Measurements from ENCODE around the gene SLC46A2. TPM values are rescaled to one million over a fixed set of nuclear protein-coding genes. Genes with fewer than 3 reads are reported as not detected.

The SLC46A2 gene
- total RNA-seq, 2 donors from 2014 or later = 0.80 TPM; not detected in 1

DNA sequence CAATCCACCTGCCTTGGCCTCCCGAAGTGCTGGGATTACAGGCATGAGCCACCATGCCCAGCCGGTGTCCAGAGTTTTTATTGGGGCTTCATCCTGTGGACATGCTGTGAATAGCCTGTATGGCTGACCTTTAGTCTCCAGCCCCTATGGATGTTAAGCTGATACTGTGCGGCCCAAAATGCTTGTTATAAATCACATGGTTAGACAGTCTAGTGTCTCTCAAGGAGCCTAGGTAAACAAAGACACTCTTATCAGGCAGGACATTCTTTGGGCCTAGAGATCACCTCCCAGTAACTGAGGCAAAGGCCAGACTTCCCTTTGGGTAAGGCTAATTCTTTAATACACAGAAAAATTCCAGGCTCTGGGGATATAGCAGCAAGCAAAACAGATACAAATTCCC is 22.0 kb upstream of the SLC46A2 start:
- no peak overlapping the region for H3K27ac ChIP-seq
- no peaks in the 10 kb centered on the region for H3K27me3 ChIP-seq (replicated peaks; ENCODE audit: insufficient read depth)
- DNase-seq (ENCODE audit: low spot score) = no peak
- no peak overlapping the region for H3K4me3 ChIP-seq
- no peaks in the 10 kb centered on the region for H3K4me1 ChIP-seq (replicated peaks)
- 94% methylated on average over 3 of the region's 3 CpGs for WGBS
- intact Hi-C loops (cut with DNase I) = no loop called here
- no peaks in the 10 kb centered on the region for H3K36me3 ChIP-seq
- no peaks in the 10 kb centered on the region for H3K9me3 ChIP-seq
- TF ChIP-seq POLR2A (IDR thresholded peaks at IDR 0.05) = no peak
- TF ChIP-seq POLR2AphosphoS5 (IDR thresholded peaks at IDR 0.05) = no peak
- no peak for TF ChIP-seq CTCF (IDR thresholded peaks at IDR 0.05)

- no peaks in the 10 kb centered on the region for H3K9me3 ChIP-seq
- no peaks in the 10 kb centered on the region for H3K4me1 ChIP-seq (replicated peaks)
- TF ChIP-seq POLR2AphosphoS5 (IDR thresholded peaks at IDR 0.05) (no peak), CTCF (IDR thresholded peaks at IDR 0.05) (no peak), POLR2A (IDR thresholded peaks at IDR 0.05) (no peak)
- H3K36me3 ChIP-seq = no peaks in the 10 kb centered on the region
- intact Hi-C loops (cut with DNase I) = no loop called here
- no peak for DNase-seq (ENCODE audit: low spot score)
- no peaks in the 10 kb centered on the region for H3K27me3 ChIP-seq (replicated peaks; ENCODE audit: insufficient read depth)
- no peak overlapping the region for H3K27ac ChIP-seq
- 51% methylated on average over 2 of the region's 2 CpGs for WGBS
- H3K4me3 ChIP-seq = no peak overlapping the region
These were observed 21.1 kb upstream of the SLC46A2 start for GRCh38 chr9:112911736-112912135.

- no peak for DNase-seq (ENCODE audit: low spot score)
- WGBS = 34% methylated on average over 4 of the region's 4 CpGs
- Histone ChIP-seq H3K9me3 (no peaks in the 10 kb centered on the region), H3K27ac (no peak overlapping the region), H3K4me1 (replicated peaks) (no peaks in the 10 kb centered on the region), H3K4me3 (no peak overlapping the region), H3K27me3 (replicated peaks; ENCODE audit: insufficient read depth) (no peaks in the 10 kb centered on the region), H3K36me3 (no peaks in the 10 kb centered on the region)
- intact Hi-C loops (cut with DNase I) = no loop called here
- no peak for TF ChIP-seq CTCF (IDR thresholded peaks at IDR 0.05)
- TF ChIP-seq POLR2A (IDR thresholded peaks at IDR 0.05) = no peak
- TF ChIP-seq POLR2AphosphoS5 (IDR thresholded peaks at IDR 0.05) = no peak
These were observed 14.4 kb upstream of the SLC46A2 start for GRCh38 chr9:112905084-112905483.

DNA sequence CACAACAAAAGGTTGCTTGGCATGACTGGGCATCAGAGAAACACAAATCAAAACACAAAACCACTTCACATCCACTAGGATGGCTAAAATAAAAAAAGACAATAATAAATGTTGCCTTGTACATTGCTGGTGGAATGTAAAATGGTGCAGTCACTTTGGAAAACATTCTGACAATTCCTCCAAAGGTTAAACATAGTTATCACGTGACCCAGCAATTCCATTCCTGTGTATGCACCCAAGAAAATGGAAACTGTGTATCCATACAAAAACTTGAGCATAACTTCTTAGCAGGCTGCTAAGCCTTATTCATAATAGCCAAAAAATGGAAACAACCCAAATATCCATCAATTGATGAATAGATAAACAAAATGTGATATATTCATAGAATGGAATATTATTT is 10.2 kb upstream of the SLC46A2 start:
- Histone ChIP-seq H3K9me3 (no peaks in the 10 kb centered on the region), H3K4me3 (no peak overlapping the region), H3K27ac (no peak overlapping the region), H3K4me1 (replicated peaks) (no peaks in the 10 kb centered on the region), H3K36me3 (no peaks in the 10 kb centered on the region), H3K27me3 (replicated peaks; ENCODE audit: insufficient read depth) (no peaks in the 10 kb centered on the region)
- TF ChIP-seq CTCF (IDR thresholded peaks at IDR 0.05) = no peak
- no peak for TF ChIP-seq POLR2AphosphoS5 (IDR thresholded peaks at IDR 0.05)
- no peak for TF ChIP-seq POLR2A (IDR thresholded peaks at IDR 0.05)
- WGBS = 70% methylated on average over 1 of the region's 1 CpG
- DNase-seq (ENCODE audit: low spot score) = no peak
- intact Hi-C loops (cut with DNase I) = no loop called here

DNA sequence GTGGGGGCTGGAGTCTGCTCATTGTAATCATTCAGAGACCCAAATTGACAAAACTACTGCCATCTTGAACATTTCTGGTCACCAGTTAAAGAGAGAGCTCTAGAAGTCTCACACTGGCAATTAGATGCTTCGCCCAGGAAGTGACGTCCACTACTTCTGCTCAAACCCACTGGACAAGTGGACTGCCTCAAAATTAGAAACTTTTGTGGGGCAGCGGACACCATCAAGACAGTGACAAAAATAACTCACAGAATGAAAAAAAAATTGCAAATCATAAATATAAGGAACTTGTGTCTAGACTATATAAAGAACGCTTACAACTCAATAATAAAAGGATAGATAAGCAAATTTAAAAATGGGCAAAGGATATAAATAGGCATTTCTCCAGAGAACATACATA is 9.8 kb upstream of the SLC46A2 start:
- H3K4me3 ChIP-seq = no peak overlapping the region
- TF ChIP-seq POLR2A (IDR thresholded peaks at IDR 0.05) = no peak
- no peak for TF ChIP-seq CTCF (IDR thresholded peaks at IDR 0.05)
- no peak for TF ChIP-seq POLR2AphosphoS5 (IDR thresholded peaks at IDR 0.05)
- no peaks in the 10 kb centered on the region for H3K9me3 ChIP-seq
- DNase-seq (ENCODE audit: low spot score) = no peak
- H3K4me1 ChIP-seq (replicated peaks) = no peaks in the 10 kb centered on the region
- no peak overlapping the region for H3K27ac ChIP-seq
- intact Hi-C loops (cut with DNase I) = no loop called here
- 86% methylated on average over 4 of the region's 4 CpGs for WGBS
- H3K36me3 ChIP-seq = no peaks in the 10 kb centered on the region
- H3K27me3 ChIP-seq (replicated peaks; ENCODE audit: insufficient read depth) = no peaks in the 10 kb centered on the region
